Omental fat pad (tissue), 4 donors: ENCODE measurements around the gene CASZ1. TPM values are rescaled to one million over a fixed set of nuclear protein-coding genes. Genes with fewer than 3 reads are reported as not detected.

Experiments used
- small RNA-seq: library from RNA; depleted of rRNA; stranded (forward); fragments of <200 nt; gene quantifications from one replicate; pipeline ENCODE3, GENCODE V24; 2016
- total RNA-seq, 4 donors: library from RNA; depleted of rRNA; stranded (reverse); fragments of >200 nt; gene quantifications; one replicate each; pipeline ENCODE4 v1.1.0, GENCODE V29; 2016

CASZ1 gene
- total RNA-seq, 4 donors from 2014 or later, result 2.5 to 7.9 (median 6.0) TPM

Small RNA genes within 50 kb of the gene (small RNA-seq; reads per million reads assigned to genes)
- gene RN7SL614P, result not detected

Other genes with a start within 250 kb of the CASZ1 start
- 100 to 1,000 TPM in 2 of 4 donors, 10 to 100 TPM in 2; 73.8 to 188 (median 124) TPM for gene TARDBP, start 216.0 kb upstream of the CASZ1 start, total RNA-seq